Lower lobe of right lung (tissue), 2 donors: Measurements from ENCODE around the gene FFAR4. TPM values are rescaled to one million over a fixed set of nuclear protein-coding genes. Genes with fewer than 3 reads are reported as not detected.

Experiments used
- ATAC-seq, 2 donors: fragments of 200-7000 bp; cut with Tn5 transposase; one replicate each; pipeline ENCODE4 v1.9.1; 2020 to 2022; ENCODE audit warnings: mild to moderate bottlenecking in 2 of 2, moderate library complexity in 2 of 2
- DNase-seq: peaks from one replicate; pipeline ENCODE4 v3.0.0-alpha.2; 2020
- H3K27ac ChIP-seq: fragments of 200-600 bp; one replicate; pipeline ENCODE4 v1.8.0; 2022
- H3K27me3 ChIP-seq: fragments of 200-600 bp; one replicate; pipeline ENCODE4 v1.8.0; 2022; ENCODE audit warnings: low read depth
- H3K36me3 ChIP-seq: fragments of 200-600 bp; one replicate; pipeline ENCODE4 v1.8.0; 2022; ENCODE audit warnings: mild to moderate bottlenecking
- H3K4me1 ChIP-seq: fragments of 200-600 bp; one replicate; pipeline ENCODE4 v1.8.0; 2022
- H3K4me3 ChIP-seq: fragments of 200-600 bp; one replicate; pipeline ENCODE4 v1.8.0; 2022; ENCODE audit warnings: mild to moderate bottlenecking
- H3K9me3 ChIP-seq: fragments of 200-600 bp; one replicate; pipeline ENCODE4 v1.8.0; 2022
- intact Hi-C: fragments of 100-400 bp; cut with DNase I; formaldehyde crosslinking; loops from one replicate; pipeline ENCODE4 v1.11.0; 2022
- total RNA-seq: library from RNA; stranded (reverse); fragmentation: NEBNext Ultra II Directional; extraction: Animal tissue kit (Norgen Biotek cat#: 25700); gene quantifications from one replicate; pipeline ENCODE4 v1.2.1, GENCODE V29; 2021
- TF ChIP-seq, protein P1 (sequence below): fragments of 200-600 bp; IDR thresholded peaks from one replicate; pipeline ENCODE4 v1.8.0; 2022; ENCODE audit warnings: antibody characterized with exemption, mild to moderate bottlenecking
- donor health status: DM: no; HTN: yes; CAD: no; lungs with severe emphysema.

The FFAR4 gene
- total RNA-seq, 1 donor from 2014 or later = 13.7 TPM

DNA sequence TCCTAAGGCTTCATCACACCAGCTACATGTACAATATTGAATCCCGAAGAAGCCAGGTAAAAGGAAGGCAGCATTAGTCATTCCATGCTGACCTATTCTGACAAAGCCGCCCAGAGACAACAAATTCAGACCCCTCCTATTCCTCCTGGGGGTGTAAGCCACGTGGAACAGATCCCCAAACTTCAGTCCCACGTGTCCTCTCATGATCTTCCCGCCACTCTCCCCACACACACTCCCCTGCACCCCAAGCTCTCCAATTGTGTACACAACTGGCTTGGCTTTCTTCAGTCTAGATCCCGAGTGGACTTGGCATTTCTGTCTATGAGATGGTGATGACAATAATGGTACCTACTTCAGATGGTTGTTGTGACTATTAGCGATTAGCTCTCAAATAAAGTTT is 54.5 kb downstream of the FFAR4 start:
- no peaks in the 10 kb centered on the region for H3K9me3 ChIP-seq
- H3K4me3 ChIP-seq = no peak overlapping the region
- intact Hi-C loops = no loop called here
- no peaks in the 10 kb centered on the region for H3K4me1 ChIP-seq
- no peaks in the 10 kb centered on the region for H3K27me3 ChIP-seq
- H3K36me3 ChIP-seq = no peaks in the 10 kb centered on the region
- TF ChIP-seq, protein P1, sequence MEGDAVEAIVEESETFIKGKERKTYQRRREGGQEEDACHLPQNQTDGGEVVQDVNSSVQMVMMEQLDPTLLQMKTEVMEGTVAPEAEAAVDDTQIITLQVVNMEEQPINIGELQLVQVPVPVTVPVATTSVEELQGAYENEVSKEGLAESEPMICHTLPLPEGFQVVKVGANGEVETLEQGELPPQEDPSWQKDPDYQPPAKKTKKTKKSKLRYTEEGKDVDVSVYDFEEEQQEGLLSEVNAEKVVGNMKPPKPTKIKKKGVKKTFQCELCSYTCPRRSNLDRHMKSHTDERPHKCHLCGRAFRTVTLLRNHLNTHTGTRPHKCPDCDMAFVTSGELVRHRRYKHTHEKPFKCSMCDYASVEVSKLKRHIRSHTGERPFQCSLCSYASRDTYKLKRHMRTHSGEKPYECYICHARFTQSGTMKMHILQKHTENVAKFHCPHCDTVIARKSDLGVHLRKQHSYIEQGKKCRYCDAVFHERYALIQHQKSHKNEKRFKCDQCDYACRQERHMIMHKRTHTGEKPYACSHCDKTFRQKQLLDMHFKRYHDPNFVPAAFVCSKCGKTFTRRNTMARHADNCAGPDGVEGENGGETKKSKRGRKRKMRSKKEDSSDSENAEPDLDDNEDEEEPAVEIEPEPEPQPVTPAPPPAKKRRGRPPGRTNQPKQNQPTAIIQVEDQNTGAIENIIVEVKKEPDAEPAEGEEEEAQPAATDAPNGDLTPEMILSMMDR = no peak
- ATAC-seq (no peak), DNase-seq (no peak)
- H3K27ac ChIP-seq = no peak overlapping the region

DNA sequence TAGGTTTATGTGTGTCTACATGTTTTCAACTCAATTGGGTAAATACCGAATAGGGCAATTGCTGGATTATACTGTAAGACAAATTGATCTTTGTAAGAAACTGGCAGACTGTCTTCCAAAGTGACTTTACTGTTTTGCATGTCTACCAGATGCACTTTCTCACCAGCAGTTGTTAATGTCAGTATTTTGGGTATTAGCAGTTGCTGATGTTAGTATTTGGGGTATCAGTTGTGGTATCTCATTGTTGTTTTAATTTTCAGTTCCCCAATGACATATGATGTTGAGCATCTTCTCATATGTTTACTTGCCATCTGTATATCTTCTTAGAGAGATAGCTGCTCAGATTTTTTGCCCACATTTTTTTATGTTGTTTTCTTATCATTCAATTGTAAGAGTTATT is 56.5 kb downstream of the FFAR4 start:
- intact Hi-C loops = no loop called here
- no peaks in the 10 kb centered on the region for H3K27me3 ChIP-seq

GRCh38 chr10:93628858-93629257 is 62.4 kb downstream of the FFAR4 start:
- H3K27me3 ChIP-seq = no peaks in the 10 kb centered on the region
- intact Hi-C loops = no loop called here
- H3K36me3 ChIP-seq = no peaks in the 10 kb centered on the region
- DNase-seq = no peak
- no peak overlapping the region for H3K27ac ChIP-seq
- H3K4me3 ChIP-seq = no peak overlapping the region
- TF ChIP-seq, protein P1 = no peak
- ATAC-seq = no peak
- no peaks in the 10 kb centered on the region for H3K9me3 ChIP-seq
- H3K4me1 ChIP-seq = no peaks in the 10 kb centered on the region

More for the DNA sequence above, 56.5 kb downstream of the FFAR4 start:
- TF ChIP-seq, protein P1 = no peak
- no peak overlapping the region for H3K4me3 ChIP-seq
- H3K4me1 ChIP-seq = no peaks in the 10 kb centered on the region
- ATAC-seq = no peak
- DNase-seq = no peak
- no peaks in the 10 kb centered on the region for H3K9me3 ChIP-seq
- H3K27ac ChIP-seq = no peak overlapping the region
- H3K36me3 ChIP-seq = no peaks in the 10 kb centered on the region

DNA sequence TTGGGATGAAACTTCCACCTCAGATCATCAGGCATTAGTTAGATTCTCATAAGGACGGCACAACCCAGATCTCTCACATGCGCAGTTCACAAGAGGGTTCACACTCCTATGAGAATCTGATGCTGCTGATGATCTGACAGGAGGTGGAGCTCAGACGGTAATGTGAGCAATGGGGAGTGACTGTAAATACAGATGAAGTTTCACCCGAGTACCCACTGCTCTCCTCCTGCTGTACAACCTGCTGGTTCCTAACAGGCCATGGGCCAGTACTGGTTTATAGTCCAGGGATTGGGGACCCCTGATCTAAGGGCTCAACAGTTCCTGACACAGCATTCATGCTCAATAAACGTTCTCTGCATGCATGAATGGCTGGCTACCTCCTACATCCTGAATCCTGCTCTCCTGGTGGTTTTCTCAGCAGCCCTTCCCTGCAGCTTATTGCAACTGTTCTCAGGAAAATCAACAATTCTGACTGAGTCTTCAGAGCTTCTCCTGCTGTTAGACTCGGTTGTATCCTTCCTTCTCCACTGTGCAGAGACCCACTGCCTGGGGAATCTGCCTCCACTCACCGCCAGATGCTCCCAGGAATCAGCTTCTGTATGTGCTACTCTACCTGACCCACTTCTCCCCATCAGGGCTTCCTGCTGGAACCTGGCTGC is 63.3 kb downstream of the FFAR4 start:
- intact Hi-C loops = no loop called here
- no peaks in the 10 kb centered on the region for H3K36me3 ChIP-seq
- DNase-seq (no peak), ATAC-seq (no peak)
- H3K4me1 ChIP-seq = no peaks in the 10 kb centered on the region
- no peaks in the 10 kb centered on the region for H3K9me3 ChIP-seq
- TF ChIP-seq, protein P1 = no peak
- no peak overlapping the region for H3K4me3 ChIP-seq
- no peak overlapping the region for H3K27ac ChIP-seq
- no peaks in the 10 kb centered on the region for H3K27me3 ChIP-seq

DNA sequence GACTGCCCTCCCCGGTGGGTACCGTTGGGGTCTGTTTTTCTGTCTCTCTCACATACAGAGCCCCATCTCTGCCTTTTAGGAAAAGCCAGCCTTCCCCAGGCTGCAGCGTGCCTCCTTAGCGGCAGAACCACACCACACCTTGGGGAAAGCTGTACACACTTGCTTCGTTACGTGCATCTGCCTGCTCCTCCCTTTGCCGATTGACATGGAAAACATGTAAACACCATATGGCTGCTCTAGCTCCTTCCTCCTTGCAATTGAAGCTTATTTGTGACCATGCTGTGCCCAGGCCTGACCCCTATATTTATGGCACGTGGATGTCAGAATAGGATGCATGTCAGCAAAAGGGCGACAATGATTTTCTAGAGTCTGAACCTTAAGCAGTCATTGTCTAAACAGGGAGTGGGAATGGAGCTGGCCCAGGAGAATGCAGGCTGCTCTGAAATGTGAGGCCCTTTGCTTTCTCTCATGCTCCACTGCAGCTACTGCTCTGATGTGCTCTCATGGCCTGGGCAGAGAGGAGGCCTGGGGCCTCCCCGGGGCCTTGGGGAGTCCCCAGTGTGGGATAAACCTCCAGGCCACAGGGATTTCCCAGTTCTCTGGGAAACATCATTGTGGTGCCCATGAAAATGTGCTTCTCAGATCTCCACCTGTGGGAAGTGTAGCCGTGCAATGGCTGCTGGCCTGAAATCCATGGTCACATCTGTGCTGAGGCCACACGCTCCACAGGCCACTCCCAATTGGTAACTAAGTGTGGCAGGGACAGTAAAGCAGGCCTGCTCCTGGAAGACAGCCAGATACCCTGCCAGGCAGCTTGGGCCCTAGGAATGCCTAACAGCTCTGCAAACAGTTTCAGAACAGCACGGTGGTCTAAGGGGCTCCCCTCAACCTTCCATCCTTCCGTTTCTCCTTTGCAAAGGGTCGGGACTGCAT is 64.4 kb downstream of the FFAR4 start:
- DNase-seq (no peak), ATAC-seq (peak in 1 of 2 donors; percentile 19)
- Histone ChIP-seq H3K4me3 (no peak overlapping the region), H3K27ac (no peak overlapping the region), H3K4me1 (no peaks in the 10 kb centered on the region), H3K9me3 (no peaks in the 10 kb centered on the region), H3K36me3 (no peaks in the 10 kb centered on the region), H3K27me3 (no peaks in the 10 kb centered on the region)
- intact Hi-C loops = no loop called here
- TF ChIP-seq, protein P1 = no peak

Other genes starting within 250 kb of the FFAR4 start
- gene MYOF, start 84.3 kb upstream of the FFAR4 start, total RNA-seq = 127 TPM
- 1.4 TPM for gene CEP55, start 70.1 kb upstream of the FFAR4 start, total RNA-seq
- 17.4 TPM for gene RBP4, start 34.6 kb downstream of the FFAR4 start, total RNA-seq
- not detected for gene PDE6C, start 45.9 kb downstream of the FFAR4 start, total RNA-seq
- 19.1 TPM for gene FRA10AC1, start 135.9 kb downstream of the FFAR4 start, total RNA-seq
- gene LGI1, start 191.3 kb downstream of the FFAR4 start, total RNA-seq = not detected